Neural cell (in vitro differentiated cells): ENCODE measurements around the gene OSBPL2. TPM values are rescaled to one million over a fixed set of nuclear protein-coding genes. Genes with fewer than 3 reads are reported as not detected.

Experiments
- H2AFZ ChIP-seq: fragments of 200-600, 300-800 bp; sonication (generic), shearing (Covaris generic); 2 replicates; pipeline ENCODE4 v1.6.0; 2014; ENCODE audit warnings: low read depth, mild to moderate bottlenecking, antibody characterized with exemption, low read length, moderate library complexity
- H3F3A ChIP-seq: fragments of 200-600 bp; shearing (Covaris generic); 2 replicates; pipeline ENCODE4 v1.6.1; 2016; ENCODE audit warnings: mild to moderate bottlenecking, moderate library complexity, mixed read lengths, antibody characterized with exemption, low read length; ENCODE audit not compliant: insufficient read depth, poor library complexity, severe bottlenecking
- H3K27ac ChIP-seq: fragments of 200-600, 300-800 bp; sonication (generic), shearing (Covaris generic); 2 replicates; pipeline ENCODE4 v1.5.1; 2014; ENCODE audit warnings: mild to moderate bottlenecking, low read length, moderate library complexity
- H3K27me3 ChIP-seq: fragments of 300-800, 200-600 bp; sonication (generic), shearing (Covaris generic); 2 replicates; pipeline ENCODE4 v1.6.0; 2014; ENCODE audit warnings: mild to moderate bottlenecking, low read depth, low read length, moderate library complexity; ENCODE audit not compliant: insufficient read depth
- H3K36me3 ChIP-seq: fragments of 300-800, 200-600 bp; sonication (generic), shearing (Covaris generic); 2 replicates; pipeline ENCODE4 v1.5.1; 2014; ENCODE audit warnings: mild to moderate bottlenecking, antibody characterized with exemption, low read length, moderate library complexity; ENCODE audit not compliant: insufficient read depth
- H3K4me2 ChIP-seq: fragments of 300-800, 200-600 bp; sonication (generic), shearing (Covaris generic); 2 replicates; pipeline ENCODE4 v1.6.0; 2014; ENCODE audit warnings: mild to moderate bottlenecking, low read length
- H3K4me3 ChIP-seq: fragments of 300-800, 200-600 bp; sonication (generic), shearing (Covaris generic); 2 replicates; pipeline ENCODE4 v1.5.1; 2014; ENCODE audit warnings: mild to moderate bottlenecking, low read length, moderate library complexity
- H3K79me2 ChIP-seq: fragments of 200-600 bp; shearing (Covaris generic); replicated peaks from 2 replicates; pipeline ENCODE4 v1.6.0; 2014; ENCODE audit warnings: mild to moderate bottlenecking, low read length, moderate library complexity; ENCODE audit not compliant: insufficient read depth
- H3K9ac ChIP-seq: fragments of 300-800, 200-600 bp; sonication (generic), shearing (Covaris generic); 2 replicates; pipeline ENCODE4 v1.6.1; 2016; ENCODE audit warnings: mild to moderate bottlenecking, low read length, mixed read lengths
- H3K9me2 ChIP-seq: fragments of 200-600 bp; shearing (Covaris generic); 2 replicates; pipeline ENCODE4 v1.6.1; 2016; ENCODE audit warnings: mild to moderate bottlenecking, low read length, mixed read lengths; ENCODE audit not compliant: insufficient read depth
- H3K9me3 ChIP-seq: fragments of 200-600, 300-800 bp; sonication (generic), shearing (Covaris generic); 2 replicates; pipeline ENCODE4 v1.6.1; 2016; ENCODE audit warnings: mild to moderate bottlenecking, mixed run types, low read length, moderate library complexity, mixed read lengths
- H4K20me1 ChIP-seq: fragments of 200-600 bp; shearing (Covaris generic); 2 replicates; pipeline ENCODE4 v1.6.1; 2016; ENCODE audit warnings: mild to moderate bottlenecking, mixed run types; ENCODE audit not compliant: insufficient read depth
- CTCF ChIP-seq: fragments of 450-650 bp; IDR thresholded peaks from 2 replicates; pipeline ENCODE4 v1.5.1; 2014; ENCODE audit warnings: antibody characterized with exemption, mild to moderate bottlenecking, moderate library complexity; ENCODE audit not compliant: poor library complexity, severe bottlenecking
- EP300 ChIP-seq: fragments of 450-650 bp; conservative IDR thresholded peaks from 2 replicates; pipeline ENCODE4 v1.6.1; 2014; ENCODE audit warnings: antibody characterized with exemption, mild to moderate bottlenecking, moderate library complexity; ENCODE audit not compliant: poor library complexity, severe bottlenecking
- EZH2 ChIP-seq: fragments of 200-600, 300-800 bp; shearing (Covaris generic), sonication (generic); IDR thresholded peaks from 2 replicates; pipeline ENCODE4 v1.6.1; 2014; ENCODE audit warnings: antibody characterized with exemption, low read length, borderline replicate concordance, mild to moderate bottlenecking; ENCODE audit not compliant: insufficient read depth, poor library complexity, severe bottlenecking
- MXI1 ChIP-seq: fragments of 450-650 bp; conservative IDR thresholded peaks from 2 replicates; pipeline ENCODE4 v1.6.1; 2014; ENCODE audit warnings: antibody characterized with exemption, mild to moderate bottlenecking; ENCODE audit not compliant: poor library complexity, severe bottlenecking
- POLR2AphosphoS5 ChIP-seq: IDR thresholded peaks from 2 replicates; pipeline ENCODE4 v1.6.1; 2012
- RAD21 ChIP-seq: fragments of 450-650 bp; conservative IDR thresholded peaks from 2 replicates; pipeline ENCODE4 v1.6.1; 2014; ENCODE audit warnings: antibody characterized with exemption, mild to moderate bottlenecking, moderate library complexity
- REST ChIP-seq: IDR thresholded peaks from 2 replicates; pipeline ENCODE4 v1.6.1; 2012; ENCODE audit warnings: borderline replicate concordance
- SMC3 ChIP-seq: fragments of 450-650 bp; conservative IDR thresholded peaks from 2 replicates; pipeline ENCODE4 v1.6.1; 2014; ENCODE audit warnings: antibody characterized with exemption, mild to moderate bottlenecking, moderate library complexity; ENCODE audit not compliant: poor library complexity
- TAF1 ChIP-seq: IDR thresholded peaks from 2 replicates; pipeline ENCODE4 v1.6.1; 2012; ENCODE audit warnings: low read depth
- polyA plus RNA-seq: library from polyadenylated mRNA; depleted of rRNA; stranded (reverse); fragments of >200 nt; gene quantifications from 2 replicates; pipeline ENCODE4 v1.2.3, GENCODE V29; 2014

OSBPL2 gene
- polyA plus RNA-seq, 1 donor from 2014 or later: 41.5 TPM

- H3K4me3 ChIP-seq: no peak overlapping the region
- no peaks in the 10 kb centered on the region for H3K27me3 ChIP-seq
- H3K27ac ChIP-seq: no peak overlapping the region
- no peak overlapping the region for H3K4me2 ChIP-seq
- H3K79me2 ChIP-seq: no peaks in the 10 kb centered on the region
- H3K9me3 ChIP-seq: no peaks in the 10 kb centered on the region
- no peaks in the 10 kb centered on the region for H3F3A ChIP-seq
- no peaks in the 10 kb centered on the region for H4K20me1 ChIP-seq
- no peak for TF ChIP-seq EZH2
- no peak for TF ChIP-seq TAF1
- no peak for TF ChIP-seq POLR2AphosphoS5
- TF ChIP-seq REST: no peak
- TF ChIP-seq EP300: no peak
- no peak for TF ChIP-seq MXI1
- TF ChIP-seq CTCF: no peak
- no peak for TF ChIP-seq SMC3
- TF ChIP-seq RAD21: no peak
- H3K9me2 ChIP-seq: no peaks in the 10 kb centered on the region
- no peak overlapping the region for H2AFZ ChIP-seq
- no peaks in the 10 kb centered on the region for H3K36me3 ChIP-seq
- no peak overlapping the region for H3K9ac ChIP-seq
Measured at GRCh38 chr20:62335532-62335931, 97.2 kb downstream of the OSBPL2 start.

- TF ChIP-seq POLR2AphosphoS5 (no peak), CTCF (no peak), EP300 (no peak), REST (no peak), RAD21 (no peak), SMC3 (no peak), TAF1 (no peak), EZH2 (no peak), MXI1 (no peak)
- no peaks in the 10 kb centered on the region for H3F3A ChIP-seq
- H4K20me1 ChIP-seq: no peaks in the 10 kb centered on the region
- no peaks in the 10 kb centered on the region for H3K79me2 ChIP-seq
- no peak overlapping the region for H3K4me2 ChIP-seq
- H3K27ac ChIP-seq: no peak overlapping the region
- H2AFZ ChIP-seq: no peak overlapping the region
- no peak overlapping the region for H3K9ac ChIP-seq
- no peaks in the 10 kb centered on the region for H3K9me2 ChIP-seq
- H3K9me3 ChIP-seq: no peaks in the 10 kb centered on the region
- H3K4me3 ChIP-seq: no peak overlapping the region
- no peaks in the 10 kb centered on the region for H3K36me3 ChIP-seq
- no peaks in the 10 kb centered on the region for H3K27me3 ChIP-seq
Measured at GRCh38 chr20:62336329-62336728, 98.0 kb downstream of the OSBPL2 start.
